HG02610 (cell line): ENCODE results near the gene SHD.
A peak's percentile ranks its signal among the peaks of the same experiment; 100 is the strongest.
"Not testable (repeated sequence)": the region's sequence is repeated elsewhere in the genome, so short reads cannot be mapped to it uniquely, and the experiment has no call there.

Experiments used
- ATAC-seq: cut with Tn5 transposase; IDR thresholded peaks from one replicate; pipeline ENCODE4 v1.9.1; 2021; ENCODE audit warnings: mild to moderate bottlenecking, moderate library complexity; ENCODE audit not compliant: unreplicated experiment

SHD gene

GRCh38 chr19:4324228-4324627 lies 45.2 kb downstream of the SHD start:
- ATAC-seq: no peak

DNA sequence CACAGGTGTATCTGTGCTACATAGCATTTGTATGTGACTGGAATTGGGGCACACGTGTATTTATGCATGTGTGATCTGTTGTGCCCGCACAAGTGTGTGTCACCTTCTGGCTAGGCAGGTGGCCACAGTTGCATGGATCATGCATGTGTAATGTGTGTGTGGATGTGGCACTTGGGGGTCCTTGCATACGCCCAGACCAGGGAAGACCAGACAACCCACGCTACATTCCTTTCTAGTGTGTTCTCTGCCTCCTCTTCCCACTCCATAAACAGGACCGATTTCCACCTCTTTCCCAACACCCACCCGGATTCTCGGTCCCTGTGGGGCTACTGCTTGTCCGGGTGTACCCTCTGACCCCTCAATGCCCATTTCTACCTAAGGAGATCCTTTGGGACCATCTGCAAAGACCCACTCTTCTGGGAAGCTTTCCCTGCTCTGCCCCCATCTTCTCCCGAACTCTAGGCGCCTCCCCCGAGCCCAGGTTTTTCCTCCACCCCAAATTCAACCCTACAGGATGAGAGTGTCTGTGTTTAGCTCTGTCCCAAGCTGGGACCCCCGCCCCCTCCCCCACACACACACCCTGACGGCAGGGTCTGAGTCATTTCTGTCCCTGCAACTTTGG lies 47.3 kb downstream of the SHD start:
- ATAC-seq: no peak

DNA sequence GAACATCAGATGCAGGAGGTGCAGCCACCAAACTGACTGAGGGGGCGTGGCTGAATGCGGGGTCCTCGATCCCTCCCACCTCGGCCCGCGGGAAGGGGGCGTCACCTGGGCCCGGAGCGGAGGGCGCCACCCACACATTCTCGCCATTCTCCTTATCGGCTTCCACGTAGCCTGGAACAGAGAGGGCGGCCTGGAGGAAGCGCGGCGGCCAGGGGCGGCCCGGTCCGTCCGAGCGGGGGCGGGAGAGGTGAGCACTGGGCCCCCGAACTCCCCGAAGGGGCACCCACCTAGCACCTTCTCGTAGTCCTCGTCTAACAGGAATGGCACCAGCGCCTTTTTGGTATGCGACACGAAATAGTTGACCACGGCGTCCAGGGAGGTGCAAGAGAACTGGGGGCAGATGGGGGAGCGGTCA lies 47.8 kb downstream of the SHD start:
- no peak for ATAC-seq

- ATAC-seq: no peak
These were observed 48.3 kb downstream of the SHD start for GRCh38 chr19:4327252-4327876.

DNA sequence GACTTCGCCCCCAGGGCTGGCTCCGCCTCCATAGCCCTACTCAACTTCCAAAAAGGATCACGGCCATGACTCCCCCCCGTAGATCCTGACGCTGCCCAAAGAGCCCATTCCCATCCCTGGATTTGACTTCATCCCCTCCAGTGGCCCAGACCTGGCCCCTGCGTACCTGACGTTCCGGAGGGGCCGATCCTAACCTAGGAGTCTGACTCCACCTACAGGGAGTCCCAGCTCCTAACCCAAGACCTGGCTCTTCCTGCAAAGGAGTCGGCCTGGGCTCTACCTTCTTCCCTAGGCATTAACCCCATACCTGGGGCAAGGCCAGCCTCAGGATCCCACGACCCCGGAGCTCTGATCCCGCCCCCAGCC lies 48.8 kb downstream of the SHD start:
- no peak for ATAC-seq

DNA sequence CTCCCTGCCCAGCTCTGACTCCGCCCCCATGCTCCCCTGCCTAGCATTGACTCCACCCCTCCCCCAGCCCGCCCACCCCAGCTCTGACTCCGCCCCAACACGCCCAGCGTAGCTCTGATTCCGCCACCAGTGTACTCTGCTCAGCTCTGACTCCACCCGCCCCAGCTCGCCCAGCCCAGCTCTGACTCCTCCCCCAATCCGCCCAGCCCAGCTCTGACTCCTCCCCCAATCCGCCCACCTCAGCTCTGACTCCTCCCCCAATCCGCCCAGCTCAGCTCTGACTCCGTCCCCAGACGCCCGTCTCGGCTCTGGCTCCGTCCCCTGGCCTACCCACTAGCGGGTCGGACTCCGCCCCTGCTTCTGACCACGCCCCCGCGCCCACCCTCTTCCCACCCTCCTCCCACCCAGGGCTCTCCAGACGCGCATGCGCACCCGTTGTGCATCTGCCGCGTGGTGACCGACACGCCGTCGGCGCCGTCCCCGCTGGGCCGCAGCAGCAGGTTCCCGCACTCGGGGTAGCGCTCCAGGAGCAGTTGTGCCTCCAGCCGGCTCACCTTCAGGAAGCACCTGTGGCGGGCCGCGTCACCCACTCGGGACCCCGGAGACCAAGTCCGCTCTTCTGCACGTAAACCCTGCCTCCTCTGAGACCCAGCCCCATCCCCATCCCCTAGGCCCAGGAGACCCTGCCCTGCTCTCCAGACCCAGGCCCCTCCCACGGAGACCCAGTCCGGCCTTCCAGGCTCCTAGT lies 49.4 kb downstream of the SHD start:
- ATAC-seq: peak; percentile 79

- not testable (repeated sequence) for ATAC-seq
These were observed 50.1 kb downstream of the SHD start for GRCh38 chr19:4328991-4329681.

- ATAC-seq: no peak
These were observed 50.8 kb downstream of the SHD start for GRCh38 chr19:4329858-4330257.

- ATAC-seq: no peak
These were observed 56.0 kb downstream of the SHD start for GRCh38 chr19:4334929-4335570.

- ATAC-seq: no peak
These were observed 58.9 kb downstream of the SHD start for GRCh38 chr19:4337906-4338440.

DNA sequence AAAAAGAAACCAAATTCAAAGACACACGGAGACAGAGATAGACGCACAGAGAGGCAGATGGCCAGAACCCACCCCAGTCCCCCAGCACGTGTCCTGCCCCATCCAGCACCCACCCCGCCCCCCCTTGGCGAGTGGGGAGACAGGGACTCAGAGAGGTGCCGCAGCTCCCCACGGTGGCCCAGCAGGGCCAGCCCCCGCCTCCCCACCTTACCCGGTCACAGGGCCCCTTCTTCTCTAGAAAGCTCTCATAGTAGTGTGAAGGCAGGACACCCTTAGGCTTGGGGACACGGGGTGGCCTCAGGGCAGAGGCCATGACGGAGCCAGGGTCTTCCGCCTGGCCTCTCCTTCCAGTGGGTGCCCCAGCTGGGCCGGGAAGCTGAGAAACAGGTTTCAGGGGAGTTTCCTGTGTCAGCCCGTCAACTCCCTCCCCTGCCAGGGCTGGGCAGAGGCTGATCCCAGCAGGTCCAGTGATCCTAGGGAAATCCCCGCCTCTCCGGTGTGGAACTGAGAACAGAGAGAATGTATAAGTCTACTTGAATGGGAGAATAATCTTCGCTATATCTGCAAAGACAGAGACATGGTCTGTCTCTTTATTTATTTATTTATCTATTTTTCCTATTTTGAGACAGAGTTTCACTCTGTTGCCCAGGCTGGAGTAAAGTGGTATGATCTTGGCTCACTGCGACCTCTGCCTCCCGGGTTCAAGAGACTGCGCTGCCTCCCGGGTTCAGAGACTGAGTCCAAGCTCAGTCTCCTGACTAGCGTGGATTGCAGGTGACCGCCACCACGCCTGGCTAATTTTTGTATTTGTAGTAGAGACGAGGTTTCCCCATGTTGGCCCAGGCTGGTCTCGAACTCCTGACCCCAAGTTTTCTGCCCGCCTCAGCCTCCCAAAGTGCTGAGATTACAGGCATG lies 59.6 kb downstream of the SHD start, which contains the start of gene STAP2:
STAP2 (minus strand) TSS at position 387 of the 915 bp plus-strand sequence; CDS start at position 313, 74 bp downstream.
- ATAC-seq: no peak
